Measurements from ENCODE around the gene KCNK5. TPM values are rescaled to one million over a fixed set of nuclear protein-coding genes. Genes with fewer than 3 reads are reported as not detected.

KCNK5 gene
- total RNA-seq, 2 donors from 2014 or later: 26.9 to 39.6 TPM

GRCh38 chr6:39202166-39202565 lies 27.1 kb downstream of the KCNK5 start:
- Histone ChIP-seq H3K4me1 (peaks cover 18% of the 10 kb centered on the region), H3K9me3 (no peaks in the 10 kb centered on the region), H3K27ac (no peak overlapping the region), H3K36me3 (no peaks in the 10 kb centered on the region), H3K4me3 (no peak overlapping the region), H3K27me3 (no peaks in the 10 kb centered on the region), H3K9ac (ENCODE audit: low read depth in 2 of 2, low read length in 2 of 2) (no peak overlapping the region)
- intact Hi-C loops (cut with DNase I): no loop called here
- no peak for DNase-seq
- TF ChIP-seq, protein P1, sequence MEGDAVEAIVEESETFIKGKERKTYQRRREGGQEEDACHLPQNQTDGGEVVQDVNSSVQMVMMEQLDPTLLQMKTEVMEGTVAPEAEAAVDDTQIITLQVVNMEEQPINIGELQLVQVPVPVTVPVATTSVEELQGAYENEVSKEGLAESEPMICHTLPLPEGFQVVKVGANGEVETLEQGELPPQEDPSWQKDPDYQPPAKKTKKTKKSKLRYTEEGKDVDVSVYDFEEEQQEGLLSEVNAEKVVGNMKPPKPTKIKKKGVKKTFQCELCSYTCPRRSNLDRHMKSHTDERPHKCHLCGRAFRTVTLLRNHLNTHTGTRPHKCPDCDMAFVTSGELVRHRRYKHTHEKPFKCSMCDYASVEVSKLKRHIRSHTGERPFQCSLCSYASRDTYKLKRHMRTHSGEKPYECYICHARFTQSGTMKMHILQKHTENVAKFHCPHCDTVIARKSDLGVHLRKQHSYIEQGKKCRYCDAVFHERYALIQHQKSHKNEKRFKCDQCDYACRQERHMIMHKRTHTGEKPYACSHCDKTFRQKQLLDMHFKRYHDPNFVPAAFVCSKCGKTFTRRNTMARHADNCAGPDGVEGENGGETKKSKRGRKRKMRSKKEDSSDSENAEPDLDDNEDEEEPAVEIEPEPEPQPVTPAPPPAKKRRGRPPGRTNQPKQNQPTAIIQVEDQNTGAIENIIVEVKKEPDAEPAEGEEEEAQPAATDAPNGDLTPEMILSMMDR (IDR thresholded peaks at IDR 0.05): no peak

DNA sequence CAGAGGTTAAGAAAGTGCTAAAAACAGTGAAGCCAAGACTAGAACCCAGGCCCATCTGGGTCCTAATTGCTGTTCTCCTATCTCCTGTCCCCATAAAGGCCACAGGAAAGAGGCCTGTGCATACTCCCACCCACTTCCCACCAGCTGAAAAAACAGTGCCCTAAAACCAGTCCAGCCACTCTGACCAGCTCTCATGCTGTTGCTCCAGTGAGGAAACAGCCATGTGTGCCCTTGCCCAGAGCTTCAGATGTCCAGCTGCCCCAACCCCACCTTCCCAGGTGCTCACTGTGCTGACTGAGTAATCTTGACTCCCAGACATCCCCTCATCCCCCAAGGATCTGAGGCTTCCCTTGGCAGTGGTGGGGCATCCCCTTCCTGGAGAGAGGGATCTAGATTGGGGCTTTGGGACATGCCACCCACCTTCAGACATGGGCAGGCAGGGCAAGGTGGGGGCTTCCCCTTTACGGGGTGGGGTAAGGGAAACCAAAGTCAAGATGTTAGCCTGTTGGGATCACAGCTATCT lies 28.7 kb downstream of the KCNK5 start:
- DNase-seq: no peak
- H3K27ac ChIP-seq: no peak overlapping the region
- H3K36me3 ChIP-seq: no peaks in the 10 kb centered on the region
- no peak overlapping the region for H3K4me3 ChIP-seq
- H3K9ac ChIP-seq (ENCODE audit: low read depth in 2 of 2, low read length in 2 of 2): no peak overlapping the region
- intact Hi-C loops (cut with DNase I): no loop called here
- TF ChIP-seq, protein P1 (IDR thresholded peaks at IDR 0.05): no peak
- H3K9me3 ChIP-seq: no peaks in the 10 kb centered on the region
- H3K27me3 ChIP-seq: no peaks in the 10 kb centered on the region
- H3K4me1 ChIP-seq: peaks cover 18% of the 10 kb centered on the region

GRCh38 chr6:39199976-39200375 lies 29.3 kb downstream of the KCNK5 start:
- H3K9ac ChIP-seq (ENCODE audit: low read depth in 2 of 2, low read length in 2 of 2): no peak overlapping the region
- peaks cover 13% of the 10 kb centered on the region for H3K4me1 ChIP-seq
- H3K4me3 ChIP-seq: no peak overlapping the region
- TF ChIP-seq, protein P1 (IDR thresholded peaks at IDR 0.05): no peak
- no peak overlapping the region for H3K27ac ChIP-seq
- intact Hi-C loops (cut with DNase I): no loop called here
- DNase-seq: no peak
- no peaks in the 10 kb centered on the region for H3K9me3 ChIP-seq
- H3K27me3 ChIP-seq: no peaks in the 10 kb centered on the region
- H3K36me3 ChIP-seq: no peaks in the 10 kb centered on the region

GRCh38 chr6:39199231-39199940 lies 29.9 kb downstream of the KCNK5 start:
- intact Hi-C loops (cut with DNase I): no loop called here
- H3K4me1 ChIP-seq: peaks cover 7% of the 10 kb centered on the region

GRCh38 chr6:39198528-39198927 lies 30.7 kb downstream of the KCNK5 start:
- peaks cover 4% of the 10 kb centered on the region for H3K4me1 ChIP-seq
- intact Hi-C loops (cut with DNase I): no loop called here
- no peak overlapping the region for H3K27ac ChIP-seq
- no peaks in the 10 kb centered on the region for H3K36me3 ChIP-seq
- TF ChIP-seq, protein P1 (IDR thresholded peaks at IDR 0.05): no peak
- no peaks in the 10 kb centered on the region for H3K9me3 ChIP-seq
- no peak overlapping the region for H3K9ac ChIP-seq (ENCODE audit: low read depth in 2 of 2, low read length in 2 of 2)
- DNase-seq: no peak
- no peak overlapping the region for H3K4me3 ChIP-seq
- no peaks in the 10 kb centered on the region for H3K27me3 ChIP-seq

More at GRCh38 chr6:39199231-39199940, 29.9 kb downstream of the KCNK5 start:
- TF ChIP-seq, protein P1 (IDR thresholded peaks at IDR 0.05): no peak
- Histone ChIP-seq H3K9me3 (no peaks in the 10 kb centered on the region), H3K27me3 (no peaks in the 10 kb centered on the region), H3K9ac (ENCODE audit: low read depth in 2 of 2, low read length in 2 of 2) (no peak overlapping the region), H3K4me3 (no peak overlapping the region), H3K27ac (no peak overlapping the region), H3K36me3 (no peaks in the 10 kb centered on the region)
- DNase-seq: no peak
